K562 (cell line): ENCODE data around the gene OCSTAMP. TPM values are rescaled to one million over a fixed set of nuclear protein-coding genes. Genes with fewer than 3 reads are reported as not detected.
A peak's percentile ranks its signal among the peaks of the same experiment; 100 is the strongest.

Experiments used
- HMG20A ChIP-seq: fragments of 450-650 bp; formaldehyde crosslinking; conservative IDR thresholded peaks from 2 replicates; pipeline ENCODE4 v1.4.0; 2020; ENCODE audit warnings: mild to moderate bottlenecking, mixed read lengths
- NCOR1 ChIP-seq: fragments of 450-650 bp; IDR thresholded peaks from 2 replicates; pipeline ENCODE4 v1.6.1; 2016; ENCODE audit warnings: mild to moderate bottlenecking, moderate library complexity
- NR2F6 ChIP-seq: fragments of 450-650 bp; formaldehyde crosslinking; IDR thresholded peaks from 2 replicates; pipeline ENCODE4 v1.4.0; 2020; ENCODE audit warnings: mild to moderate bottlenecking
- SRSF9 ChIP-seq: fragments of 200-400 bp; formaldehyde crosslinking; IDR thresholded peaks from 2 replicates; pipeline ENCODE4 v1.6.1; 2017; ENCODE audit warnings: low read depth, low read length, borderline replicate concordance
- TAL1 ChIP-seq: fragments of 450-650 bp; IDR thresholded peaks from 2 replicates; pipeline ENCODE4 v1.6.1; 2016; ENCODE audit warnings: mild to moderate bottlenecking
- TCF3 ChIP-seq: sonication (generic); formaldehyde crosslinking; IDR thresholded peaks from 2 replicates; pipeline ENCODE4 v1.4.0; 2020; ENCODE audit warnings: mild to moderate bottlenecking, missing genetic modification reagents
- TEAD4 ChIP-seq, 2 experiments: sonication (generic) in 1 of 2; formaldehyde crosslinking in 1 of 2; IDR thresholded peaks; 2 replicates each; pipeline versions ENCODE4 v1.6.1 to v1.8.0; 2012 to 2022; ENCODE audit warnings: borderline replicate concordance in 1 of 2, inconsistent platforms in 1 of 2, low read length in 1 of 2, mild to moderate bottlenecking in 1 of 2, missing genetic modification reagents in 1 of 2
- polyA plus RNA-seq, 8 experiments: library from polyadenylated mRNA; depleted of rRNA in 4 of 8; stranded (reverse) in 5 of 8; unstranded in 3 of 8; fragments of >200 nt; fragmentation: Nextera tagmentation in 2 of 8; fragmentation: Illumina TruSeq in 1 of 8; extraction: Ambion mirVana in 2 of 8; extraction: Trizol in 1 of 8; gene quantifications; 2 replicates each; pipeline versions ENCODE4 v1.2.1 to v1.2.3, GENCODE V29; 2011 to 2014; ENCODE audit warnings: inconsistent platforms in 1 of 8, missing spikeins in 1 of 8
- total RNA-seq, 7 experiments: library from RNA; depleted of rRNA in 6 of 7; stranded (reverse); fragments of >200 nt in 6 of 7; fragmentation: Illumina TruSeq in 2 of 7; extraction: Trizol in 2 of 7; gene quantifications; 2 replicates each; pipeline versions ENCODE4 v1.2.1 to v1.2.3, GENCODE V29; 2011 to 2021; ENCODE audit warnings: low replicate concordance in 1 of 7
- TF ChIP-seq, protein P1 (sequence below): fragments of 450-650 bp; formaldehyde crosslinking; IDR thresholded peaks from 2 replicates; pipeline ENCODE4 v1.4.0; 2020; ENCODE audit warnings: mild to moderate bottlenecking, moderate library complexity
- TF ChIP-seq, protein P2 (sequence below): fragments of 450-650 bp; IDR thresholded peaks from 2 replicates; pipeline ENCODE4 v1.6.1; 2016; ENCODE audit warnings: borderline replicate concordance
- TF ChIP-seq, protein P3 (sequence below): fragments of 250-450 bp; sonication (Bioruptor Pico); IDR thresholded peaks from 2 replicates; pipeline ENCODE4 v1.5.0; 2021
- TF ChIP-seq, protein P4 (sequence below): fragments of 250-450 bp; sonication (Bioruptor Pico); IDR thresholded peaks from 2 replicates; pipeline ENCODE4 v1.5.0; 2021; ENCODE audit warnings: mild to moderate bottlenecking, moderate library complexity
- TF ChIP-seq, protein P5 (sequence below): fragments of 250-450 bp; sonication (Bioruptor Pico); IDR thresholded peaks from 2 replicates; pipeline ENCODE4 v1.5.1; 2021; ENCODE audit warnings: mild to moderate bottlenecking

The OCSTAMP gene
- total and polyA plus RNA-seq, 9 of the 15 experiments (the other 6 are each of a cell fraction or from before 2014, with no cell fraction given): not detected

DNA sequence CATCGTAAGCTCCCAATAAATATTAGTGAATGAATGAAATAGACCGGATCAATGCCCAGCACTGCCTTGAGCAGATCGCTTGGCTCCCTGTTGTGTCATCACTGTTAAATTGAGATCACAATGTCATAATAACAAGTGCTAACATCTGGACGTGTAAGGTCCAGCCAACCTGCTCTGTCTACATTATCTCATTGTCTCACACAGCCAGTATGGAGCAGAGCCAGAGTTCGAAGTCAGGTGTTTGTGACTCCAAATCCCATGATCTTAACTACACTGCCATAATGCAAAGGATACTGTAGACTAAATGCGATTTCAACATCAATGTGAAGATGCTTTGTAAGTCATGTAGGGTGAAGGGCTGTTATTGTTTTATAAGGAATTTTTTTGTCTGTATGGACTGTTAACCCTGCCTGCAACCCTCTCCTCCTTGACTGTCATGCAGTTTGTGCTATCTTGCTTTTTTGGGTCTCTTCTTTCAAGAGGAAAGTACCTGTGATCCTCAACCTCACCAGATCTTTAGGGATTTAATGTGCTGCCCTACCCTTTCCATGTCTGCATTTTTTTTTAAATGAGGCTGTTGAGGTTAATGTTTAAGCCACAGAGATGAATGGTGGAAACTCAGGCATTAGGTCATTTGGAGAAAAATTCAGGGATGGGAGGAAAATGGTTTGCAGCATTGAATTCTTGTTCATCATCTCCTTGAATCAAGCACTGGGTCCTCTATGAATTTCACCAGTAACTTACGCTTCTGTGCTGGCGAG, 49.0 kb upstream of the OCSTAMP start (continued):
- TF ChIP-seq, protein P1, sequence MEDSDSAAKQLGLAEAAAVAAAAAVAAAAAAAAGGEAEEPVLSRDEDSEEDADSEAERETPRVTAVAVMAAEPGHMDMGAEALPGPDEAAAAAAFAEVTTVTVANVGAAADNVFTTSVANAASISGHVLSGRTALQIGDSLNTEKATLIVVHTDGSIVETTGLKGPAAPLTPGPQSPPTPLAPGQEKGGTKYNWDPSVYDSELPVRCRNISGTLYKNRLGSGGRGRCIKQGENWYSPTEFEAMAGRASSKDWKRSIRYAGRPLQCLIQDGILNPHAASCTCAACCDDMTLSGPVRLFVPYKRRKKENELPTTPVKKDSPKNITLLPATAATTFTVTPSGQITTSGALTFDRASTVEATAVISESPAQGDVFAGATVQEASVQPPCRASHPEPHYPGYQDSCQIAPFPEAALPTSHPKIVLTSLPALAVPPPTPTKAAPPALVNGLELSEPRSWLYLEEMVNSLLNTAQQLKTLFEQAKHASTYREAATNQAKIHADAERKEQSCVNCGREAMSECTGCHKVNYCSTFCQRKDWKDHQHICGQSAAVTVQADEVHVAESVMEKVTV (CRISPR knock-in tag): no peak
- no peak for TF ChIP-seq NR2F6 (CRISPR knock-in tag)
- TF ChIP-seq TAL1: peak; percentile 53; the same call in 1 of the 2 replicates
- TF ChIP-seq, protein P2, sequence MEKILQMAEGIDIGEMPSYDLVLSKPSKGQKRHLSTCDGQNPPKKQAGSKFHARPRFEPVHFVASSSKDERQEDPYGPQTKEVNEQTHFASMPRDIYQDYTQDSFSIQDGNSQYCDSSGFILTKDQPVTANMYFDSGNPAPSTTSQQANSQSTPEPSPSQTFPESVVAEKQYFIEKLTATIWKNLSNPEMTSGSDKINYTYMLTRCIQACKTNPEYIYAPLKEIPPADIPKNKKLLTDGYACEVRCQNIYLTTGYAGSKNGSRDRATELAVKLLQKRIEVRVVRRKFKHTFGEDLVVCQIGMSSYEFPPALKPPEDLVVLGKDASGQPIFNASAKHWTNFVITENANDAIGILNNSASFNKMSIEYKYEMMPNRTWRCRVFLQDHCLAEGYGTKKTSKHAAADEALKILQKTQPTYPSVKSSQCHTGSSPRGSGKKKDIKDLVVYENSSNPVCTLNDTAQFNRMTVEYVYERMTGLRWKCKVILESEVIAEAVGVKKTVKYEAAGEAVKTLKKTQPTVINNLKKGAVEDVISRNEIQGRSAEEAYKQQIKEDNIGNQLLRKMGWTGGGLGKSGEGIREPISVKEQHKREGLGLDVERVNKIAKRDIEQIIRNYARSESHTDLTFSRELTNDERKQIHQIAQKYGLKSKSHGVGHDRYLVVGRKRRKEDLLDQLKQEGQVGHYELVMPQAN: no peak
- no peak for TF ChIP-seq SRSF9
- peak; percentile 30; the same call in 1 of the 2 replicates for TF ChIP-seq NCOR1
- peak; percentile 50 for TF ChIP-seq TEAD4 (IDR thresholded peaks at IDR 0.05; ENCODE audit: low read length)
- no peak for TF ChIP-seq TEAD4 (CRISPR knock-in tag; IDR thresholded peaks at IDR 0.05; ENCODE audit: borderline replicate concordance)
- peak; percentile 62 for TF ChIP-seq TCF3 (CRISPR knock-in tag)
- TF ChIP-seq, protein P3, sequence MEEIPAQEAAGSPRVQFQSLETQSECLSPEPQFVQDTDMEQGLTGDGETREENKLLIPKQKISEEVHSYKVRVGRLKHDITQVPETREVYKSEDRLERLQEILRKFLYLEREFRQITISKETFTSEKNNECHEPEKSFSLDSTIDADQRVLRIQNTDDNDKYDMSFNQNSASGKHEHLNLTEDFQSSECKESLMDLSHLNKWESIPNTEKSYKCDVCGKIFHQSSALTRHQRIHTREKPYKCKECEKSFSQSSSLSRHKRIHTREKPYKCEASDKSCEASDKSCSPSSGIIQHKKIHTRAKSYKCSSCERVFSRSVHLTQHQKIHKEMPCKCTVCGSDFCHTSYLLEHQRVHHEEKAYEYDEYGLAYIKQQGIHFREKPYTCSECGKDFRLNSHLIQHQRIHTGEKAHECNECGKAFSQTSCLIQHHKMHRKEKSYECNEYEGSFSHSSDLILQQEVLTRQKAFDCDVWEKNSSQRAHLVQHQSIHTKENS (CRISPR knock-in tag): no peak
- TF ChIP-seq, protein P4, sequence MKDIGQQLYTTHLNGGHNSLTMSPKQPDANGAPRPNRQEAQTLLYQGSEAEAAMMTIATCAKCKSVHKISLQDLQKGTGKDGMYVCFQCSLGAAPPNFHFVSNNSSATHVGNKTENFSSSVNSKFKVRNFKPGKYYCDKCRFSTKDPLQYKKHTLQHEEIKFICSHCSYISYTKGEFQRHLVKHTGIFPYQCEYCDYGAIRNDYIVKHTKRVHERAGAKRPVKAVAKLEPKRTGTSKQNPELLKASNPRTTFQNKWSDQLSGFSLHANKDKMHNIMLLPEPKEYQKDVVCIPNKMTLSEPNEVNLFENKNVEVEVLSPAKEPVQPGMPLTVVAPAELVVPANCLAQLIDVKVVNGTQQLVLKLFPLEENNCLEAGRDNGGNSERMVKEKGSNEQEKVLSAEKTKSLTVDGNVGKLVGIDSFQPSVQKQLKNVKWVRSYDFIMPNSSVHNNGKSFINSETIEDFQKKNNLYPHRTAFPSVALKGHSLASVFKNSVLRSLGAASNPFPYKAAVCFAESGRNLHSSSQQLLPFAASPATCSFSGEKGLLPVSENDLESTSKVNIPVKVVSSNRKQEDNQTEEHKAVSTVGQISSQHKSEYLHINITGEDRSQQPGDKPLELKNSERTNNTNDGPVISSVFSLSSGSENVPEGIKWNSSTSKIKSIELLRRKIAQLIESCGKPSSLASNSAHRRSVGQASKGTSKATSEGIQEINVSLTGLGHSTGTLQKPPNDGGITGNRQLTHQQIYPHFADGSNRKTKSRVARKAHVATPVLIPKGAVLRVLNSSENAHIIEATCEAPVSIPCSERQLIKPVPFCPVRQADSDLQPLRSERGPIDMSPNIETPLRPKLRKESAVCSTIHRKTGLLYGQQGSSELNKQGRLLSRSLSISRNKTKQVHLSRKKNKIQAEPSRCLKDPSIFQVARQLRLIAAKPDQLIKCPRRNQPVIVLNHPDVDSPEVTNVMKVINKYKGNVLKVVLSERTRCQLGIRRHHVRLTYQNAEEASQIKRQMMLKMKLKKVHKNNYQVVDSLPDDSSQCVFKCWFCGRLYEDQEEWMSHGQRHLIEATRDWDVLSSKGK (CRISPR knock-in tag): no peak
- TF ChIP-seq HMG20A (CRISPR knock-in tag): no peak
- TF ChIP-seq, protein P5, sequence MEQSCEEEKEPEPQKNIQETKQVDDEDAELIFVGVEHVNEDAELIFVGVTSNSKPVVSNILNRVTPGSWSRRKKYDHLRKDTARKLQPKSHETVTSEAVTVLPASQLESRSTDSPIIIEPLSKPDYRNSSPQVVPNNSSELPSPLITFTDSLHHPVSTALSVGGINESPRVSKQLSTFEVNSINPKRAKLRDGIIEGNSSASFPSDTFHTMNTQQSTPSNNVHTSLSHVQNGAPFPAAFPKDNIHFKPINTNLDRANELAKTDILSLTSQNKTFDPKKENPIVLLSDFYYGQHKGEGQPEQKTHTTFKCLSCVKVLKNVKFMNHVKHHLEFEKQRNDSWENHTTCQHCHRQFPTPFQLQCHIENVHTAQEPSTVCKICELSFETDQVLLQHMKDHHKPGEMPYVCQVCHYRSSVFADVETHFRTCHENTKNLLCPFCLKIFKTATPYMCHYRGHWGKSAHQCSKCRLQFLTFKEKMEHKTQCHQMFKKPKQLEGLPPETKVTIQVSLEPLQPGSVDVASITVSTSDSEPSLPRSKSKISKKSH (CRISPR knock-in tag): no peak
